ENCODE data around the gene SFRP2.

DNA sequence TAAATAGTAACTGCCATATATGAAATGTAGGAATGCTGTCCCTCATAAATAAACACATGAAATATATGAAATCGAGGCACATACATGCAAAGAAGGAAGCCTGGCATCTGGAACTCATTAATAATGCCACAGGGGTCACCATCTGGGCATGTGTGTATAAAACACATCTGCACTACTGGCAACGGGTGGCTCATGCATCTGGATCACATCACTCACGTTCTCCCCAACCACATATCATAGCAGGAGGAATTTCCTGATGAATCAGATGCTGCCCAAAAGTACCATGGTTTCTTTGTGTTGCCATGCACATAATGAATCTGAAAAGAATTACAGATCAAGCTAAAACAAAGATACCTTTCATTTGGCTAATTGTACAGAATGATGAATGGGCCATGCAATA is 57.6 kb downstream of the SFRP2 start:
- TF ChIP-seq POLR2A (IDR thresholded peaks at IDR 0.05; ENCODE audit: low read length) (no peak), GATA1 (IDR thresholded peaks at IDR 0.05; ENCODE audit: low read depth, low read length) (no peak)

All from erythroblast (primary cell).